T-helper 17 cell (primary cell): ENCODE results near the gene ATP6V0C. TPM values are rescaled to one million over a fixed set of nuclear protein-coding genes. Genes with fewer than 3 reads are reported as not detected.

Experiments
- ATAC-seq: fragments of 150-1000 bp; cut with Tn5 transposase; 2 replicates; pipeline ENCODE4 v1.10.0; 2021; ENCODE audit warnings: mild to moderate bottlenecking, moderate library complexity
- DNase-seq, 3 donors: peaks; one replicate each; pipeline versions ENCODE4 v3.0.0 to v3.0.0-alpha.2; 2020 to 2021
- H3K9me3 ChIP-seq: one replicate; pipeline ENCODE4 v1.7.0; 2013; ENCODE audit warnings: low read length, mild to moderate bottlenecking; ENCODE audit not compliant: control insufficient read depth, poor library complexity, severe bottlenecking
- H3K27ac Mint-ChIP-seq: one replicate; pipeline ENCODE4 v1.8.0; 2022; ENCODE audit warnings: mild to moderate bottlenecking, moderate library complexity, mixed read lengths
- H3K27me3 Mint-ChIP-seq: one replicate; pipeline ENCODE4 v1.8.0; 2022; ENCODE audit warnings: mixed read lengths
- H3K36me3 Mint-ChIP-seq: one replicate; pipeline ENCODE4 v1.8.0; 2022; ENCODE audit warnings: low read depth, mixed read lengths
- H3K4me1 Mint-ChIP-seq: one replicate; pipeline ENCODE4 v1.8.0; 2022; ENCODE audit warnings: mild to moderate bottlenecking, mixed read lengths
- H3K4me3 Mint-ChIP-seq: one replicate; pipeline ENCODE4 v1.8.0; 2022; ENCODE audit warnings: mild to moderate bottlenecking, moderate library complexity, mixed read lengths
- total RNA-seq, 4 donors: library from RNA in 2 of 4; stranded (reverse) in 2 of 4; gene quantifications; one replicate each; pipeline ENCODE4 v1.2.3 and lab custom pipeline; 2022 to 2026

ATP6V0C gene
- total RNA-seq, 2 donors from 2014 or later: 188 to 189 TPM

DNA sequence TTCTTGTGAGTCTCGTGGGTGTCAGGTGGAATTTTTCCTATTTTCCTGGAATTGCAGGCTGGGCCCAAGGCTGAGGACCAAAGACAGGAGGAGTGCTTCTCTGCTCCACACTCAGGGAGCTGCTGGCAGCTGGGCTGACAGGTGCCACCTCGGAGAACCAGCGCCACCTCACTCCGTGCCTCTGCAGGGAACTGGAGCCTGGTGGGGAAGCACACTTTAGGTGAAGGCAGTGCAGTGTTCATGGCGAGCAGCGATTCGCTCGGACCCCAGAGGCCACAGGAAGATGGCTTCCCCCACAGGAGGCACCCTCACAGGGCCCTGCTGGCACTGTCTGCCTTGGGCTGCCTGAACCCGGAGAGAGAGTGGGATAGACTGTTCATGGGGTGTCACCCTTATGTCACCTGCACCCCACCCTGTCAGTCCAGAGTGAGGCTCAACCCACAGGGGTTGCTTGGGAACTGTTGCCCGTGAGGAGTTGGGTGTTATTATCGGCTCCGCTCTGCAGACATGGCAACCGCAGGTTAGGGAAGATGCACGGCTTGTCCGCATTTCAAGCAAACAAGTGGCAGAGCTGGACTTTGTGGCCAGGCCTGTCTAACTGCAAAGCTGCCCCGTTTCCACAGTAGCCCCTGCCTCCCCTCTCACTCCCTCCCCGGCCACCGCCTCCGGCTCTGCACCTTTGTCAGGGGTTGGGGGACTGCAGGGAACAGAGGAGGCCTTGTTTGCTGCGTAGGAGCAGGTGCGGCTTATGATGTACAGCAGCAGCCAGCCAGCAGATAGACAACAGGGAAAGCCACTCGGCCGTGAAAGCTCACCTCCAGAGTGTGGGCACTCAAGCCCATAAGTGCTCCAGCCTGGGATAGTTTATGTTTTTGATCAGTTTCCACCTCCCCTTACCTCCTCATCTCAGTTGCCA, 23.3 kb upstream of the ATP6V0C start:
- H3K4me3 Mint-ChIP-seq: no peak overlapping the region
- peaks cover 13% of the 10 kb centered on the region for H3K4me1 Mint-ChIP-seq
- H3K36me3 Mint-ChIP-seq: no peaks in the 10 kb centered on the region
- H3K9me3 ChIP-seq: no peaks in the 10 kb centered on the region
- ATAC-seq (no peak), DNase-seq (no peak)
- H3K27me3 Mint-ChIP-seq: no peaks in the 10 kb centered on the region
- no peak overlapping the region for H3K27ac Mint-ChIP-seq

DNA sequence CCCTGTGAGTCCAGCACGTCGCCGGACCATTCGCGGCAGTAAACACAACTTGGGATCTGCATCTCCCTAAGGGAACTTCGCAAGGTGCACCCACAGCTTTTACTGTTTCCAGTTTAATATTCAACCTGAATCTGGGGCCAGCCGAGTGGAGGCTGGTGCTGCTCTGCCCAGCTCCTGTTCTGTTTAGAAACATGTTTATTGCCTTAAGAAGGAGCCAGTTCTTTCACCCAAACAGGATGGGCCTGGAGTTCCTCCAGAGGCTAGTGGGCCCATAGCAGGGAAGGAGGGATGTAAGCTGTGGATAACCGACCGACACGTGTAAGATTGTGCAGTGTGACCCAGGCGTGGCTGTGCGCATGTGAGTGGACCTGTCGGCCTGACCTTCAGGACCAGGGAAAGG, 21.5 kb upstream of the ATP6V0C start:
- no peaks in the 10 kb centered on the region for H3K9me3 ChIP-seq
- Mint-ChIP-seq H3K36me3 (no peaks in the 10 kb centered on the region), H3K27ac (no peak overlapping the region), H3K4me3 (no peak overlapping the region), H3K4me1 (peaks cover 6% of the 10 kb centered on the region), H3K27me3 (no peaks in the 10 kb centered on the region)
- DNase-seq: no peak
- no peak for ATAC-seq

DNA sequence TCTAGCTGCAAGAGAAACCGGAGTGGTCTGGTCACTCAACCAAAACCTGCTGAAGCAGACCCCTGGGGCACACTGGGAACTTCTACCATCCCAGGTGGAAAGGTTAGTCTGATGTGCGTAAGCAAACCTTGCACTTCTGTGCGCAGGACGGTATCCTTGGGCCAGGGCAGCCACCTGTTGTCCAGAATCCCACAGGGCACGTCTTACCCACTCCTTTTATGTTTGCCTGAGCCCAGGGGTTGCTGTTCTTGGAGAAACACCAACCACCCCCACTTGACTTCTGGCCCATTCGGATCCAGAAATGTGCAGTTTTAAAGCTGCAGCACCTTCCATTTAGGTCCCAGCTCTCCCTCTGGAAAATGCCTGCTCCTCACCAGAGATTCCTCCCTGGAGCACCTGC, 20.1 kb upstream of the ATP6V0C start:
- Mint-ChIP-seq H3K27ac (no peak overlapping the region), H3K4me1 (no peaks in the 10 kb centered on the region), H3K36me3 (peaks cover 2% of the 10 kb centered on the region), H3K4me3 (no peak overlapping the region), H3K27me3 (no peaks in the 10 kb centered on the region)
- no peak for ATAC-seq
- H3K9me3 ChIP-seq: no peaks in the 10 kb centered on the region
- DNase-seq: no peak

DNA sequence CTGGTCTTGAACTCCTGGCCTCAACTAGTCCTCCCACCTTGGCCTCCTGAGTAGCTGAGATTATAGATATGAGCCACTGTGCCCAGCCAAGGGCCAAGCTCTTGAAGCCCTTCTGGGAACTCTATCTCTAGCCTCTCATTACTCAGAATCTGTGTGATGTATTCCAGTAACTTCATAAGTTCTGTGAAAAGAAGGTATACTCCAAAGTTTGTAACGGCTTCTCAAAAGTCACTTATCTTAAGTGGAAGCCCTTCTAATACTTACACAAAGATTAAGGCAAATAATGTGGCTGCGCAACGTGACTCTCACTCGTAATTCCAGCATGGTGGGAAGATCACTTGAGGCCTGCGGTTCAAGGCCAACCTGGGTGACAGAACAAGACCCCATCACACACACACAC, 19.1 kb upstream of the ATP6V0C start:
- DNase-seq (no peak), ATAC-seq (no peak)
- H3K4me1 Mint-ChIP-seq: no peaks in the 10 kb centered on the region
- H3K36me3 Mint-ChIP-seq: peaks cover 2% of the 10 kb centered on the region
- H3K9me3 ChIP-seq: no peaks in the 10 kb centered on the region
- no peaks in the 10 kb centered on the region for H3K27me3 Mint-ChIP-seq
- H3K27ac Mint-ChIP-seq: no peak overlapping the region
- no peak overlapping the region for H3K4me3 Mint-ChIP-seq

DNA sequence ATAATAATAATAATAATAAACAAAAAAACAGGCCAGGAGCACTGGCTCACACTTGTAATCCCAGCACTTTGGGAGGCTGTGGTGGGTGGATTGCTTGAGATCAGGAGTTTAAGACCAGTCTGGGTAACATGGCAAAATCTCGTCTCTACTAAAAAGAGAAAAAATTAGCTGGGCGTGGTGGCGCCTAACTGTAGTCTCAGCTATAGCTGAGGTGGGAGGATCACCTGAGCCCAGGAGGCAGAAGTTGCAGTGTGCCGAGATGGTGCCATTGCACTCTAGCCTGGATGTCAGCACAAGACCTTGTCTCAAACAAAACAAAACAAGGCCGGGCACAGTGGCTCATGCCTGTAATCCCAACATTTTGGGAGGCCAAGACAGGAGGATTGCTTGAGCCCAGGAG, 18.7 kb upstream of the ATP6V0C start:
- DNase-seq (no peak), ATAC-seq (no peak)
- H3K9me3 ChIP-seq: no peaks in the 10 kb centered on the region
- Mint-ChIP-seq H3K27me3 (no peaks in the 10 kb centered on the region), H3K4me3 (no peak overlapping the region), H3K27ac (no peak overlapping the region), H3K36me3 (peaks cover 2% of the 10 kb centered on the region), H3K4me1 (no peaks in the 10 kb centered on the region)

DNA sequence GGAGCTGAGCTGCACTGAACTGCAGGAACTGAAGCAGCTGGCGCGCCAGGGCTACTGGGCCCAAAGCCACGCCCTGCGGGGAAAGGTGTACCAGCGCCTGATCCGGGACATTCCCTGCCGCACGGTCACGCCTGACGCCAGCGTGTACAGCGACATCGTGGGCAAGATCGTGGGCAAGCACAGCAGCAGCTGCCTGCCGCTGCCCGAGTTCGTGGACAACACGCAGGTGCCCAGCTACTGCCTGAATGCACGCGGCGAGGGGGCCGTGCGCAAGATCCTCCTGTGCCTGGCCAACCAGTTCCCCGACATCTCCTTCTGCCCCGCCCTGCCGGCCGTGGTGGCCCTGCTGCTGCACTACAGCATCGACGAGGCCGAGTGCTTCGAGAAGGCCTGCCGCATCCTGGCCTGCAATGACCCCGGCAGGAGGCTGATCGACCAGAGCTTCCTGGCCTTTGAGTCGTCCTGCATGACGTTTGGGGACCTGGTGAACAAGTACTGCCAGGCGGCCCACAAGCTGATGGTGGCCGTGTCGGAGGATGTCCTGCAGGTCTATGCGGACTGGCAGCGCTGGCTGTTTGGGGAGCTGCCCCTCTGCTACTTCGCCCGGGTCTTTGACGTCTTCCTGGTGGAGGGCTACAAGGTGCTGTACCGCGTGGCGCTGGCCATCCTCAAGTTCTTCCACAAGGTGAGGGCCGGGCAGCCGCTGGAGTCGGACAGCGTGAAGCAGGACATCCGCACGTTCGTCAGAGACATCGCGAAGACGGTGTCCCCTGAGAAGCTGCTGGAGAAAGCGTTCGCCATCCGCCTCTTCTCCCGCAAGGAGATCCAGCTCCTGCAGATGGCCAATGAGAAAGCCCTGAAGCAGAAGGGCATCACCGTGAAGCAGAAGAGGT, 17.3 kb upstream of the ATP6V0C start:
- no peaks in the 10 kb centered on the region for H3K4me1 Mint-ChIP-seq
- H3K27ac Mint-ChIP-seq: no peak overlapping the region
- no peak overlapping the region for H3K4me3 Mint-ChIP-seq
- H3K9me3 ChIP-seq: no peaks in the 10 kb centered on the region
- H3K27me3 Mint-ChIP-seq: no peaks in the 10 kb centered on the region
- ATAC-seq (no peak), DNase-seq (no peak)
- peaks cover 2% of the 10 kb centered on the region for H3K36me3 Mint-ChIP-seq

DNA sequence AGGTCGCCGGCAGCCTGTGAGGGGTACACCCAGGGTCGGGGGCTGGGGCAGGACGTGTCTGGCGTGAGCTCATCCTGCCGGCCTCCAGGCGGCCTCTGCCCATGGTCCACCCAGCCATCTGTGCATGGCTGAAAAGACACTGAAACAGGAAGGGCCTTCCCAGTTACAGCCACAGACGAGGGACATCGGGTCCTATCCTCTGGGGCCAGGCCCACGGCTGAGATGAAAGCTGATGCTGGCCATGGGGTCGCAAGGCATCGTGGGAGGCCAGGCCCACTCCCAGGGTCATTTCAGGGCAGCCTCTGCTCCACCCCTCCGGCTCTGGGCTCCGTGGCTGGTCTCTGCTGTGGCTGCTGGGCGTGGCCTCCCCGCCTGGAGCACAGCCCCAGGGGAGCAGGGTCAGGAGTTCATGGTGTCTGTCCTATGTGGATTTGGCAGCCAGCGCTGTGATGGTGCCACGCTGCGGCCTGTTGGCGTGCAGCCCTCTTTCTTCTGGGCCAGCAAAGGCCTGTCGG, 16.6 kb upstream of the ATP6V0C start:
- DNase-seq (no peak), ATAC-seq (no peak)
- no peaks in the 10 kb centered on the region for H3K9me3 ChIP-seq
- H3K27me3 Mint-ChIP-seq: no peaks in the 10 kb centered on the region
- no peak overlapping the region for H3K27ac Mint-ChIP-seq
- H3K36me3 Mint-ChIP-seq: peaks cover 2% of the 10 kb centered on the region
- H3K4me3 Mint-ChIP-seq: no peak overlapping the region
- H3K4me1 Mint-ChIP-seq: no peaks in the 10 kb centered on the region

DNA sequence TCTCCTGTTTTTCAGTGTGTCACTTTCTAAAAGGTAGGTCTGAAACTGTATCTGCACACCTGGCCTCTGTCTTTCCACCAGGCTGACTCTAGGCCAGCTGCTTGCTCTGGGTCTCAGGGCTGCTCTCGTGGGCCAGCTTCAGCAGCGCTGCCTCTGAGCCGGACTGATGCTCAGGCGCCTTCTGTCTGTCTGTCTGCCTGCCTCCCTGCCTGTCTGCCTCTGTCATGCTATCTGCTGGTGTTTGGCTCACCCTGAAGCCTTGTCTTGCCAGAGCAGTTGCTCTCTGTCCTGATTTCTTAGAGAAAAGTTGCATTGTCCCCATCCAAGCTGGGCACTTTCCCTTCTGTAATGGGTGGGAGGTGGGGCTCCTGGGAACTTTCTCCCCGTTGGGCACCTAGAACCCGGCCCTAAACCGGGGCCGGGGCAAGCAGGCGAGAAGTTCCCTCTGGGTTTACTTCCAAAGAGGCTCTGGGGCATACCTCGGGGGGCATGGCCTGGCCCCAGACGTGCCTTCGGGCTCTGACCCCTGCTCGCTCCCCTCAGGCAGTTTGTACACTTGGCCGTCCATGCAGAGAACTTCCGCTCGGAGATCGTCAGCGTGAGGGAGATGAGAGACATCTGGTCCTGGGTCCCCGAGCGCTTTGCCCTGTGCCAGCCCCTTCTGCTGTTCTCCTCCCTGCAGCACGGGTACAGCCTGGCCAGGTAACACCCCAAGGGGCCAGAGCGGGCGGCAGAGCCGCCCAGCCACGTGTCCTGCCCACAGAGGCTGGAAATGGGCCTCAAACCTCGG, 15.9 kb upstream of the ATP6V0C start:
- DNase-seq: no peak
- no peak overlapping the region for H3K4me3 Mint-ChIP-seq
- no peaks in the 10 kb centered on the region for H3K9me3 ChIP-seq
- no peaks in the 10 kb centered on the region for H3K27me3 Mint-ChIP-seq
- peaks cover 2% of the 10 kb centered on the region for H3K36me3 Mint-ChIP-seq
- ATAC-seq: no peak
- H3K4me1 Mint-ChIP-seq: no peaks in the 10 kb centered on the region
- no peak overlapping the region for H3K27ac Mint-ChIP-seq

DNA sequence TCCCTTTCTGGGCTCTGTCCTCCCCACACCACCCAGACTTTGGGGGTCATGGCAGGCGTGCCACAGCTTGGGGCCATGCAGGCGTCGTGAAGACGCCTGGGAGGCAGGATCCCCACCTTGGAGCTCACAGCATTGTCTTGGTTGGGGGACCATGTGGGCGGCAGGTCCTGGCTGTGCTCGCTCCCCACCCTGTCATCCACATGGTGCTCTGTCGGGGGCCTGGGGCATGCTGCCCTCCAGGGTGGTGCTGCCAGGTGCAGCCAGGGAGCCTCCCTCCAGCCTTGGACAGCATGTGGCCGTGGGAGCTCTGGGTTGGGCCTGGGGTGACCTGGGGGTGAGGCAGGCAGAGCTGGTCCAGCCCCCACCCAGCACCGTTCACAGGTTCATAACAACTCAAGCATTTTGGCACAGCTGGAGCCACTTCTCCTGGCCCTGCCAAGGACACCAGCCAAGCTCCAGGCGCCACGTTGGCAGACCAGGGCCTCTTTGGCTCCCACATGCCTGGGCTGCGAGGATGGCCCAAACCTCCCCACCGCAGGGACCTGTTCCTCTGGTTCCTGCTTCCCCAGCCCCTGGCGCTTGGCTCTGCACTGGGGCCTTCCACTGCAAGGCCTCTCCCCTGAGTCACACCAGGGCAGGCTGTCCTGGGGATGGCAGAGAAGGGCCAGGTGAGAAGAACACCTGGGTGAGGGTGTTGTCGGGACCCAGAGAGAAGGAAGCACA, 15.1 kb upstream of the ATP6V0C start:
- H3K36me3 Mint-ChIP-seq: peaks cover 2% of the 10 kb centered on the region
- no peaks in the 10 kb centered on the region for H3K9me3 ChIP-seq
- H3K4me3 Mint-ChIP-seq: no peak overlapping the region
- H3K27ac Mint-ChIP-seq: no peak overlapping the region
- DNase-seq: no peak
- H3K27me3 Mint-ChIP-seq: no peaks in the 10 kb centered on the region
- no peaks in the 10 kb centered on the region for H3K4me1 Mint-ChIP-seq
- ATAC-seq: no peak

DNA sequence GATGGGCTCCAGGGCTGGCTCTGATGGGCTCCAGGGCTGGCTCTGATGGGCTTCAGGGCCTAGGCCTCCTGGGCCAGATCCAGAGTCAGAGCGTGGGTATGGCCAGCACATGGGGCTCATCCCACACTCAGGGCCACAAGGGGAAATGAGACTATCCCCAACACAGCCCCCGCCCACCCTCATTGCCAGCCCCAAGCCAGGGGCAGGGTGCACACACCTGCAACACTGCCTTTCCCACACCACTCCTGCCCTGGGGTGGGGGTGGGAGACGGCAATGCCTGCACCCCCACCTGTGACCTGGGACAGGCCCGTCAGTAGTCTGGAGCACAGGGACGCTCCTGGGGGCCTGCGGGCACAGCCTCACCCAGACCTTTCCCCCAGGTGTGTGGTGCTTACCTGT, 14.3 kb upstream of the ATP6V0C start:
- no peaks in the 10 kb centered on the region for H3K27me3 Mint-ChIP-seq
- no peaks in the 10 kb centered on the region for H3K4me1 Mint-ChIP-seq
- ATAC-seq (no peak), DNase-seq (no peak)
- no peak overlapping the region for H3K27ac Mint-ChIP-seq
- H3K36me3 Mint-ChIP-seq: peaks cover 2% of the 10 kb centered on the region
- H3K4me3 Mint-ChIP-seq: no peak overlapping the region
- no peaks in the 10 kb centered on the region for H3K9me3 ChIP-seq

DNA sequence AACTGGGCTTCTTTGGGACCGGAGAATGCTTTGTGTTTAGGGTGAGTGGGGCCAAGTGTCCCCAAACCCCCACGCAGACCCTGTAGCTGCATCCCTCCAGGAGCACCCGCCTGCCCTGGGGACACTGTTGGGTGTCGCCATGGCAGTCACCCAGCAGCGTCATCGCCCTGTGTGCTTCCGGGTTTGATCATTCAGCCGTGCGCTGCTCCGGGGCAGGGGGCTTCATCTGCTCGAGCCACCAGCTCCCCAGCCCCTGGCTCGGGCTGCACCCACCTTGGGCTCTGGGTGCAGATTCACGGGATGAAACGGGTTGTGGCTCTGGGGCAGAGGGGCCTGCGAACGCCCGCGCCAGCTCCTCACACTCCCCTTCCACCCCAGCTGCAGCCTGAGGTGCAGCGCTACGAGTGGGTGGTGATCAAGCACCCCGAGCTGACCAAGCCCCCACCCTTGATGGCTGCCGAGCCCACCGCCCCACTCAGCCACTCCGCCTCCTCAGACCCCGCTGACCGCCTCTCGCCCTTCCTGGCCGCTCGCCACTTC, 13.8 kb upstream of the ATP6V0C start:
- Mint-ChIP-seq H3K27me3 (no peaks in the 10 kb centered on the region), H3K4me1 (no peaks in the 10 kb centered on the region), H3K27ac (no peak overlapping the region), H3K4me3 (no peak overlapping the region), H3K36me3 (peaks cover 2% of the 10 kb centered on the region)
- no peaks in the 10 kb centered on the region for H3K9me3 ChIP-seq
- ATAC-seq (no peak), DNase-seq (no peak)

DNA sequence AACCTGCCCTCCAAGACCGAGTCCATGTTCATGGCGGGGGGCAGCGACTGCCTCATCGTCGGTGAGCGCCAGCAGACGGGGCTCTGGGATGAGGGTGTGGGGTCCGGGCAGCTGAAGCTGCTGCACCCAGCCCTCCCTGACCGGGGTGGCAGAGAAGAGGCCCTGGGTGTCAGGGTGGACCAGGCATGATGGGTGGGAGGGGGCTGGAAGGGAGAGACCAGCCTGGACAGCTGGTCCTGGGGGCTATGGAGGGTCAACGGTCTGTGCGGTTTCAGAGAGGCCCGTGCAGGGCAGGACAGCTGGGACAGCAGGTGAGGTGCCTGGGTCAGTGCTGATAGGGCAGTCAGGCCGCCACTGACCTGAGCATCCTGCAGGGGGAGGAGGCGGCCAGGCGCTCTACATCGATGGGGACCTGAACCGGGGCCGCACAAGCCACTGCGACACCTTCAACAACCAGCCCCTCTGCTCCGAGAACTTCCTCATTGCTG, 13.3 kb upstream of the ATP6V0C start:
- Mint-ChIP-seq H3K27ac (no peak overlapping the region), H3K36me3 (peaks cover 2% of the 10 kb centered on the region), H3K4me1 (peaks cover 3% of the 10 kb centered on the region), H3K4me3 (no peak overlapping the region), H3K27me3 (no peaks in the 10 kb centered on the region)
- DNase-seq: no peak
- no peaks in the 10 kb centered on the region for H3K9me3 ChIP-seq
- no peak for ATAC-seq
